Activated B cell treated with CpG ODN at 0.5 μM for 24 hours (primary cell): ENCODE measurements around the gene CRY1. TPM values are rescaled to one million over a fixed set of nuclear protein-coding genes. Genes with fewer than 3 reads are reported as not detected.

Source experiments
- ATAC-seq: fragments of 200-7000 bp; cut with Tn5 transposase; one replicate; pipeline ENCODE4 v1.10.0; 2021; ENCODE audit warnings: low read depth, mild to moderate bottlenecking, moderate library complexity
- CTCF ChIA-PET: fragments of 350-600 bp; sonication (Branson Sonifier 250); formaldehyde crosslinking; loops from one replicate; lab custom pipeline; 2021; ENCODE audit warnings: antibody characterized with exemption; lab: Charles Lee
- POLR2A ChIA-PET: fragments of 350-600 bp; sonication (Branson Sonifier 250); formaldehyde crosslinking; loops from one replicate; lab custom pipeline; 2021; ENCODE audit warnings: antibody characterized with exemption; lab: Charles Lee
- DNase-seq: peaks from one replicate; pipeline ENCODE4 v3.0.0; 2022
- H3K27ac Mint-ChIP-seq: one replicate; pipeline ENCODE4 v1.8.0; 2020; ENCODE audit warnings: mixed read lengths
- H3K27me3 Mint-ChIP-seq: one replicate; pipeline ENCODE4 v1.8.0; 2021; ENCODE audit warnings: mixed read lengths
- H3K36me3 Mint-ChIP-seq: one replicate; pipeline ENCODE4 v1.8.0; 2021; ENCODE audit warnings: low read depth, mixed read lengths
- H3K4me1 Mint-ChIP-seq: one replicate; pipeline ENCODE4 v1.8.0; 2021; ENCODE audit warnings: mixed read lengths
- H3K4me3 Mint-ChIP-seq: one replicate; pipeline ENCODE4 v1.8.0; 2020; ENCODE audit warnings: mild to moderate bottlenecking, mixed read lengths
- H3K9me3 Mint-ChIP-seq: one replicate; pipeline ENCODE4 v1.8.0; 2020; ENCODE audit warnings: mixed read lengths
- CTCF ChIP-seq: fragments of 200-600 bp; IDR thresholded peaks from one replicate; pipeline ENCODE4 v1.8.0; 2022; ENCODE audit warnings: antibody characterized with exemption, mild to moderate bottlenecking
- intact Hi-C: fragments of 100-400 bp; cut with micrococcal nuclease; formaldehyde crosslinking; loops from one replicate; pipeline ENCODE4 v1.15.1; 2024
- total RNA-seq: library from RNA; stranded (reverse); gene quantifications from 2 replicates; pipeline ENCODE4 v1.2.3, GENCODE V29; 2022

The CRY1 gene
- total RNA-seq, 1 donor from 2014 or later = 7.1 TPM

DNA sequence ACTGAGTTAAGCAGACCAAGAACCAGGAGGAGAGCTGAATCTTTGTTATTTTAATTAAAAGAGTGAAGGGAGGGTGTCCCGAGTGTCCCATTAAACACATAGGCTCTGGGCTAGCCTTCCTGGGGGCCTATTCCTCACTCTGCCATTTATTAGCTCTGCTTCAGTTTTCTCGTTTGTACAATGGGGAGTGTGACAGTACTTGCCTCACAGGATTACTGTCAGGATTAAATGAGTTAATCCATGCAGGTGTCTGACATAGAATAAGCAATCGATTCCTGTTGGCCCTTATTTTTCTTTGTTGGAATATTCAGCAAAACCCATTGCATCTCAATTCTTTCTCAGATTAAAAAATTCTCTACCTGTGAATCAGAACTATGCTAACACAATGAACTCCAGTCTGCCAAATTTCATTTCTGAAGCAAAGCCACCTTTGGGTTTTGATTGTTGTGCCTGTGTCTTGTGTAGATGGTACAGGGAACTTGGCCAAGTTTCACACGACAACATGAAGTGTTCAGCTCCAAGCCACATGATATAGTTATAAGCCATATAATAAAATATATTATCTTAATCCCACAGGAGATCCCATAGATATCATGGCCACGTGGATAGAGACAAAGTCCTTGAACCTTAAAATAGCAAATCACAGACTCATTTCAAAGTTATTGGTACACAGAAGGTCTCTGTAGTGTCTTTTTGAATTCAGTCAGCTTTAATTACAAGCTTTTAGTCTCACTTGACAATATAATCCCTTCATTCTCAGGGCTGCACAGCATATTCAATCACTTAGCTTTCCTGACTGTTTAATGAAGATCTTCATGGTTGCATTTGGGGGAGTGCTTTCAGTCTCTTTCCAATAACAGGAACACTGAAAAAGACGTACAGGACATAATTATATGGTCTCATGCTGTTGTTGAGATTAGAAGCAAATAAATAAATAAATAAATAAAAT lies 34.4 kb upstream of the CRY1 start:
- ChIA-PET CTCF (interaction anchor here (2.0 to 2.3 kb wide), 2 partner anchors 478 to 483 kb away, joined by 5 to 6 read pairs; no protein-coding TSS in a partner anchor), POLR2A (no interaction called here)
- Mint-ChIP-seq H3K27me3 (peaks cover 9% of the 10 kb centered on the region), H3K4me3 (no peak overlapping the region), H3K36me3 (no peaks in the 10 kb centered on the region), H3K27ac (no peak overlapping the region), H3K4me1 (no peaks in the 10 kb centered on the region), H3K9me3 (no peaks in the 10 kb centered on the region)
- DNase-seq = no peak
- intact Hi-C loops = no loop called here
- ATAC-seq = no peak
- TF ChIP-seq CTCF = no peak

GRCh38 chr12:107126796-107127481 lies 33.6 kb upstream of the CRY1 start:
- POLR2A ChIA-PET = no interaction called here
- H3K27me3 Mint-ChIP-seq = peaks cover 12% of the 10 kb centered on the region
- no peak overlapping the region for H3K27ac Mint-ChIP-seq
- no peaks in the 10 kb centered on the region for H3K36me3 Mint-ChIP-seq
- no peak for DNase-seq
- no peak for ATAC-seq
- intact Hi-C loops = no loop called here
- no peaks in the 10 kb centered on the region for H3K4me1 Mint-ChIP-seq
- no peaks in the 10 kb centered on the region for H3K9me3 Mint-ChIP-seq
- CTCF ChIA-PET = interaction anchor here (2.0 to 2.3 kb wide), 2 partner anchors 479 to 484 kb away, joined by 5 to 6 read pairs; no protein-coding TSS in a partner anchor
- no peak for TF ChIP-seq CTCF
- no peak overlapping the region for H3K4me3 Mint-ChIP-seq

GRCh38 chr12:107125833-107126232 lies 32.5 kb upstream of the CRY1 start:
- POLR2A ChIA-PET = no interaction called here
- no peak for TF ChIP-seq CTCF
- ATAC-seq = no peak
- Mint-ChIP-seq H3K9me3 (no peaks in the 10 kb centered on the region), H3K36me3 (no peaks in the 10 kb centered on the region), H3K27me3 (peaks cover 15% of the 10 kb centered on the region), H3K27ac (no peak overlapping the region), H3K4me3 (no peak overlapping the region), H3K4me1 (no peaks in the 10 kb centered on the region)
- CTCF ChIA-PET = interaction anchor here (0.7 to 2.3 kb wide), 3 partner anchors 480 to 914 kb away, joined by 4 to 6 read pairs (median 5); no protein-coding TSS in a partner anchor
- DNase-seq = no peak
- intact Hi-C loops = no loop called here

GRCh38 chr12:107122452-107122958 lies 29.2 kb upstream of the CRY1 start:
- intact Hi-C loops = no loop called here
- ChIA-PET CTCF (no interaction called here), POLR2A (no interaction called here)
- Mint-ChIP-seq H3K27me3 (peaks cover 16% of the 10 kb centered on the region), H3K4me3 (no peak overlapping the region), H3K27ac (no peak overlapping the region), H3K9me3 (no peaks in the 10 kb centered on the region), H3K36me3 (no peaks in the 10 kb centered on the region), H3K4me1 (no peaks in the 10 kb centered on the region)
- TF ChIP-seq CTCF = no peak
- no peak for DNase-seq
- no peak for ATAC-seq

DNA sequence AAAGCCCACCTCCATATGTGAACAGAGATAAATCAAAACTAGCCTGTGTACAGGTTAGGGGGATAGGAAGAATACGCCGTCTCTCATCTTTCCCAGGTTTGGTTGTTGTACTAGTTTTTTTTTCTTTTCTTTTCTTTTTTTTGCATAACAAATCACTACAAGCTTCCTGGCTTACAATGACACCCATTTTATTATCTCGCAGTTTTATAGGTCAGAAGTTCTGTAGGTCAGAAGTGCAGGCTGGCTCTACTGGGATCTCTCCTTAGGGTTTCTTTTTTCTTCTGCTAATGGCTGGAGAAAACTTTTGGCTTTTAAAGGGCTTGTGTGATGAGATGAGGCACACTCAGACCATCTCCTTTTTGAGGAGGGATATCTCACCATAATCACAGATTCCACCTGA lies 25.7 kb upstream of the CRY1 start:
- H3K4me1 Mint-ChIP-seq = peaks cover 8% of the 10 kb centered on the region
- intact Hi-C loops = no loop called here
- POLR2A ChIA-PET = no interaction called here
- no peaks in the 10 kb centered on the region for H3K36me3 Mint-ChIP-seq
- no peak overlapping the region for H3K27ac Mint-ChIP-seq
- no peak for TF ChIP-seq CTCF
- H3K9me3 Mint-ChIP-seq = no peaks in the 10 kb centered on the region
- CTCF ChIA-PET = no interaction called here
- H3K27me3 Mint-ChIP-seq = peaks cover 16% of the 10 kb centered on the region
- no peak for ATAC-seq
- H3K4me3 Mint-ChIP-seq = no peak overlapping the region
- DNase-seq = no peak
